ENCODE measurements around the gene BCAM. TPM values are rescaled to one million over a fixed set of nuclear protein-coding genes. Genes with fewer than 3 reads are reported as not detected.

BCAM gene
- total and polyA plus RNA-seq, 4 donors, result 10.5 to 87.4 (median 19.1) TPM

DNA sequence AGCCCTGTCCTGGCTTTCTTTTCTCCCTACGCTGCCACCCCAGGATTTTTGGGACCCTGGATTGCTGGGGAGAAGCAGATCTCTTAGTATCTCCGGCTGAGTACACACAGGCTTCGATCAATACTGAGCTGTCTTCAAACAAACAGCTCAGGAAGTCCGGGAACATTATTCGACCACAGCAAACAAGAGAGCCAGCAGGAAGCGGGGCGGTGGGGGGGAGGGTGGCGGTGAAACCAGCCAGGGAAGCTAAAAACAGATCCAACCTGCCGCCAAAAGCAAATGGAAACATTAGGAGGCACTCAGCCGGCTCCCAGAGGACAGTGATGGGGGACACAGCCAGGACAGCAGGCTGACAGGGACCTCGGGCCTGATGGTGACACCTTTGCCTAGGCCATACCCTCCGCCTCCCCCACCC lies 12.2 kb upstream of the BCAM start:
- H3K27me3 ChIP-seq (ENCODE audit: control insufficient read depth in 4 of 4, insufficient read depth in 4 of 4, low read length in 3 of 4), result no peaks in the 10 kb centered on the region
- no peak overlapping the region for H3K4me3 ChIP-seq (ENCODE audit: low read depth in 1 of 3, low read length in 3 of 3)
- peak; percentile 65 for DNase-seq (ENCODE audit: low spot score)
- H3K27ac ChIP-seq (ENCODE audit: low read depth in 1 of 2, low read length in 2 of 2), result peak overlapping the region; percentile 48 to 59
- peaks cover 10 to 25% (median 20%) of the 10 kb centered on the region in 4 donors for H3K4me1 ChIP-seq (ENCODE audit: control insufficient read depth in 4 of 4, insufficient read depth in 4 of 4, low read length in 3 of 4)
- no peaks in the 10 kb centered on the region for H3K9me3 ChIP-seq (ENCODE audit: control insufficient read depth in 4 of 4, low read length in 3 of 4)
- peaks cover 0 to 16% (median 1%) of the 10 kb centered on the region in 4 donors for H3K36me3 ChIP-seq (ENCODE audit: control insufficient read depth in 4 of 4, insufficient read depth in 3 of 4, low read depth in 1 of 4, low read length in 3 of 4)
- TF ChIP-seq, protein P1, sequence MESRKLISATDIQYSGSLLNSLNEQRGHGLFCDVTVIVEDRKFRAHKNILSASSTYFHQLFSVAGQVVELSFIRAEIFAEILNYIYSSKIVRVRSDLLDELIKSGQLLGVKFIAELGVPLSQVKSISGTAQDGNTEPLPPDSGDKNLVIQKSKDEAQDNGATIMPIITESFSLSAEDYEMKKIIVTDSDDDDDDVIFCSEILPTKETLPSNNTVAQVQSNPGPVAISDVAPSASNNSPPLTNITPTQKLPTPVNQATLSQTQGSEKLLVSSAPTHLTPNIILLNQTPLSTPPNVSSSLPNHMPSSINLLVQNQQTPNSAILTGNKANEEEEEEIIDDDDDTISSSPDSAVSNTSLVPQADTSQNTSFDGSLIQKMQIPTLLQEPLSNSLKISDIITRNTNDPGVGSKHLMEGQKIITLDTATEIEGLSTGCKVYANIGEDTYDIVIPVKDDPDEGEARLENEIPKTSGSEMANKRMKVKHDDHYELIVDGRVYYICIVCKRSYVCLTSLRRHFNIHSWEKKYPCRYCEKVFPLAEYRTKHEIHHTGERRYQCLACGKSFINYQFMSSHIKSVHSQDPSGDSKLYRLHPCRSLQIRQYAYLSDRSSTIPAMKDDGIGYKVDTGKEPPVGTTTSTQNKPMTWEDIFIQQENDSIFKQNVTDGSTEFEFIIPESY (IDR thresholded peaks at IDR 0.05), result peak; percentile 20
- TF ChIP-seq, protein P2, sequence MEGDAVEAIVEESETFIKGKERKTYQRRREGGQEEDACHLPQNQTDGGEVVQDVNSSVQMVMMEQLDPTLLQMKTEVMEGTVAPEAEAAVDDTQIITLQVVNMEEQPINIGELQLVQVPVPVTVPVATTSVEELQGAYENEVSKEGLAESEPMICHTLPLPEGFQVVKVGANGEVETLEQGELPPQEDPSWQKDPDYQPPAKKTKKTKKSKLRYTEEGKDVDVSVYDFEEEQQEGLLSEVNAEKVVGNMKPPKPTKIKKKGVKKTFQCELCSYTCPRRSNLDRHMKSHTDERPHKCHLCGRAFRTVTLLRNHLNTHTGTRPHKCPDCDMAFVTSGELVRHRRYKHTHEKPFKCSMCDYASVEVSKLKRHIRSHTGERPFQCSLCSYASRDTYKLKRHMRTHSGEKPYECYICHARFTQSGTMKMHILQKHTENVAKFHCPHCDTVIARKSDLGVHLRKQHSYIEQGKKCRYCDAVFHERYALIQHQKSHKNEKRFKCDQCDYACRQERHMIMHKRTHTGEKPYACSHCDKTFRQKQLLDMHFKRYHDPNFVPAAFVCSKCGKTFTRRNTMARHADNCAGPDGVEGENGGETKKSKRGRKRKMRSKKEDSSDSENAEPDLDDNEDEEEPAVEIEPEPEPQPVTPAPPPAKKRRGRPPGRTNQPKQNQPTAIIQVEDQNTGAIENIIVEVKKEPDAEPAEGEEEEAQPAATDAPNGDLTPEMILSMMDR (IDR thresholded peaks at IDR 0.05; ENCODE audit: low read depth, low read length, missing input control), result no peak
- TF ChIP-seq TAF1 (conservative IDR thresholded peaks at IDR 0.05) (no peak), NR2F2 (IDR thresholded peaks at IDR 0.05) (peak; percentile 17), HNF4G (IDR thresholded peaks at IDR 0.05) (peak; percentile 44), FOXA1 (IDR thresholded peaks at IDR 0.05) (no peak), HNF4A (conservative IDR thresholded peaks at IDR 0.05) (peak; percentile 52 to 65), EGR1 (IDR thresholded peaks at IDR 0.05; ENCODE audit: low read depth in 2 of 2) (peak in 1 of 2 donors; percentile 34), RAD21 (IDR thresholded peaks at IDR 0.05) (no peak), YY1 (IDR thresholded peaks at IDR 0.05) (peak; percentile 23), FOXA2 (IDR thresholded peaks at IDR 0.05) (peak; percentile 44), SP1 (IDR thresholded peaks at IDR 0.05) (peak; percentile 78), GABPA (IDR thresholded peaks at IDR 0.05 in 1 of 2, conservative IDR thresholded peaks at IDR 0.05 in 1 of 2) (peak in 1 of 2 donors; percentile 43), RXRA (IDR thresholded peaks at IDR 0.05) (peak; percentile 59 to 62), JUND (IDR thresholded peaks at IDR 0.05) (peak; percentile 29 to 46)
- TF ChIP-seq, protein P3, sequence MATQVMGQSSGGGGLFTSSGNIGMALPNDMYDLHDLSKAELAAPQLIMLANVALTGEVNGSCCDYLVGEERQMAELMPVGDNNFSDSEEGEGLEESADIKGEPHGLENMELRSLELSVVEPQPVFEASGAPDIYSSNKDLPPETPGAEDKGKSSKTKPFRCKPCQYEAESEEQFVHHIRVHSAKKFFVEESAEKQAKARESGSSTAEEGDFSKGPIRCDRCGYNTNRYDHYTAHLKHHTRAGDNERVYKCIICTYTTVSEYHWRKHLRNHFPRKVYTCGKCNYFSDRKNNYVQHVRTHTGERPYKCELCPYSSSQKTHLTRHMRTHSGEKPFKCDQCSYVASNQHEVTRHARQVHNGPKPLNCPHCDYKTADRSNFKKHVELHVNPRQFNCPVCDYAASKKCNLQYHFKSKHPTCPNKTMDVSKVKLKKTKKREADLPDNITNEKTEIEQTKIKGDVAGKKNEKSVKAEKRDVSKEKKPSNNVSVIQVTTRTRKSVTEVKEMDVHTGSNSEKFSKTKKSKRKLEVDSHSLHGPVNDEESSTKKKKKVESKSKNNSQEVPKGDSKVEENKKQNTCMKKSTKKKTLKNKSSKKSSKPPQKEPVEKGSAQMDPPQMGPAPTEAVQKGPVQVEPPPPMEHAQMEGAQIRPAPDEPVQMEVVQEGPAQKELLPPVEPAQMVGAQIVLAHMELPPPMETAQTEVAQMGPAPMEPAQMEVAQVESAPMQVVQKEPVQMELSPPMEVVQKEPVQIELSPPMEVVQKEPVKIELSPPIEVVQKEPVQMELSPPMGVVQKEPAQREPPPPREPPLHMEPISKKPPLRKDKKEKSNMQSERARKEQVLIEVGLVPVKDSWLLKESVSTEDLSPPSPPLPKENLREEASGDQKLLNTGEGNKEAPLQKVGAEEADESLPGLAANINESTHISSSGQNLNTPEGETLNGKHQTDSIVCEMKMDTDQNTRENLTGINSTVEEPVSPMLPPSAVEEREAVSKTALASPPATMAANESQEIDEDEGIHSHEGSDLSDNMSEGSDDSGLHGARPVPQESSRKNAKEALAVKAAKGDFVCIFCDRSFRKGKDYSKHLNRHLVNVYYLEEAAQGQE (IDR thresholded peaks at IDR 0.05), result peak; percentile 45
- TF ChIP-seq, protein P4, sequence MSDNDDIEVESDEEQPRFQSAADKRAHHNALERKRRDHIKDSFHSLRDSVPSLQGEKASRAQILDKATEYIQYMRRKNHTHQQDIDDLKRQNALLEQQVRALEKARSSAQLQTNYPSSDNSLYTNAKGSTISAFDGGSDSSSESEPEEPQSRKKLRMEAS (IDR thresholded peaks at IDR 0.05), result no peak
- TF ChIP-seq, protein P5, sequence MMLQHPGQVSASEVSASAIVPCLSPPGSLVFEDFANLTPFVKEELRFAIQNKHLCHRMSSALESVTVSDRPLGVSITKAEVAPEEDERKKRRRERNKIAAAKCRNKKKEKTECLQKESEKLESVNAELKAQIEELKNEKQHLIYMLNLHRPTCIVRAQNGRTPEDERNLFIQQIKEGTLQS (IDR thresholded peaks at IDR 0.05), result no peak
- H3K9ac ChIP-seq (ENCODE audit: low read depth in 1 of 2, low read length in 2 of 2), result peak overlapping the region in 1 of 2 donors; percentile 34
- 16% methylated on average over 12 of the region's 12 CpGs for WGBS
